GM11168 (cell line): ENCODE measurements around the gene MITD1.
"Not testable (repeated sequence)": the region's sequence is repeated elsewhere in the genome, so short reads cannot be mapped to it uniquely, and the experiment has no call there.

Source experiments
- in situ Hi-C: fragments of 300-500 bp; cut with MboI; formaldehyde crosslinking; loops from one replicate; pipeline ENCODE4 v1.12.0; 2022; ENCODE audit warnings: low sequenced_read_pairs; ENCODE audit not compliant: unreplicated experiment

The MITD1 gene

DNA sequence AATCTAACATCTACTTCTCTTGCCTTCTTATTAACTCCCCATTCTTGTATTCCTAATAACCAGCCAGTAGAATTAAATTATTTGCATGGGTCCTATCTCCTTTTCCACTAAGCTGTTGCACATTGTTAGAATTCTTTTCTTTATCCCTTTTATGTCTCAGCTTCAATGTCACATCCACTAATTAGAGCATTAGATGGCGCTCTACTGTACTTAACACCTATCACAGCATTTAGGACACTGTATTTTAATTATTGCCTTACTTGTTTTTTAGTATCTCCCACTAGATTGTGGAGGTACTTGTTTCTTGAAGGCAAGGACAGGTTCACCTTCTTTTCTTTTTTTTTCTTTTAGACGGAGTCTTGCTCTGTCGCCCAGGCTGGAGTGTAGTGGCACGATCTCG is 22.3 kb downstream of the MITD1 start:
- in situ Hi-C loops = no loop called here

- in situ Hi-C loops = no loop called here
Measured at GRCh38 chr2:99156891-99157290, 24.0 kb downstream of the MITD1 start.

GRCh38 chr2:99154643-99155536 is 26.0 kb downstream of the MITD1 start, which contains the start of the genes LIPT1 and TSGA10:
LIPT1 (plus strand) TSS chr2:99154967; CDS start chr2:99161958, 6,991 bp downstream.
TSGA10 (minus strand) TSS chr2:99154942; CDS start chr2:99109439, 45,503 bp downstream.
- in situ Hi-C loops = no loop called here

DNA sequence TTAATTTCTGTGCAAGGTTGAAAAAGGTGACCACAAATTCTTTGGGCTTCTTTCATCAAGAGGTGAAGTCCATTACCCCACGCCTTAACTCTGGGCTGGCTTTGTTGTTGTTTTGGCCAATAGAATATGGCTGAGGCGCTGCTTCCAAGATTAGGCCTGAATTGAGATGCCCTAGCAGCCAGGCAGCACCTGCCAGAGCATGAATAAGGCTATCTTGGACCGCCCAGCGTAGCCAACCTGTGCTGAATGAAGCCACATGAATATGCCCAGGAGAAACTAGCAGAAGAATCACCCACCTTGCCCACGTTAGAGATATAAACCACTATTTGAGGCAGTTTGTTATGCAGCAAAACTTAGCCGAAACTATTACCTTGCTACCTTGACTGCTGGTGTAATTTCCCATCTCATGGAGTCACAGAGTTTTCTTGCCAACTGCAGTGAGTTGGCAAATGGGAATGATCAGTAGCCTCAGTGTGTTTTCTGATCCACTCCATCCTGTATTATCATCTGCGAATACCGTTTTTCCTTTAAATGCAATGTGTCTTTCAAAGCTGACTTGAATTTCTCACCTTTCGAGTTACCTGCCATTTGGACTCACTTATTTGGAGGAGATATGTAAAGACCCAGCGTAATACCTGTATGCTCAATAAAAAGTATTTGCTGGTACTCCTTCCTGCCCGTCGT is 26.8 kb downstream of the MITD1 start:
- in situ Hi-C loops = no loop called here

DNA sequence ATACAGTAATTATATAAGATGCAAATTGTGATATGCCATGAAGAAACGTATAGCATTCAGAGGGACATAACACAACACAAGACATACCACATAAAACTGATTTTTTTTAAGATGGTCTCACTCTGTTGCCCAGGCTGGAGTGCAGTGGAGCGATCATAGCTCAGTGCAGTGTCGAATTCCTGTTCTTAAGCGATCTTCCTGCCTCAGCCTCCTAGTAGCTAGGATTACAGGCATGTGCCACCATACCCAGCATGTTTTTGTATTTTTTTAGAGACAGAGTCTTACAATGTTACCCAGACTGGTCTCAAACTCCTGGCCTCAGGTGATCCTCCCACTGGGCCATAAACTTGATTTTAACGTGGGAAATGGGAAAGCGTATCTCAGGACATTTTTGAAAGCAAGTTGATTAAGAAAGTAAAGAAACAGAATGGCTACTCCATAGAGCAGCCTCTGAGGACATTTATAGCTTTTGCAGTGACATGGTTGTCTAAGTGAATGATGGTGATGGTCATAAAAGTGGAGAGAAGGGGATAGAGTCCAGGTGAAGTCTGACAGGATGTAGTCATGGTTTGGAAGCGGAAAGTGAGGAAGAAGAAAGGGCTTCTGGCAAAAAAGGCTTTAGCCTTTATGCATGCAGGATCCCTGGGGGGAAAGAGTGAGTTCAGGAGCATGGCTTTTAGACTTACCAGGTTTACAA is 28.5 kb downstream of the MITD1 start:
- in situ Hi-C loops = no loop called here

- in situ Hi-C loops = no loop called here
Measured at GRCh38 chr2:99150706-99151105, 30.2 kb downstream of the MITD1 start.

- in situ Hi-C loops = no loop called here
Measured at GRCh38 chr2:99141110-99142108, 39.4 kb downstream of the MITD1 start, which contains the start of gene C2orf15. C2orf15 (plus strand) TSS chr2:99141707; CDS start chr2:99150559, 8,852 bp downstream.

- in situ Hi-C loops = no loop called here
Measured at GRCh38 chr2:99140860-99141109, 40.1 kb downstream of the MITD1 start.

DNA sequence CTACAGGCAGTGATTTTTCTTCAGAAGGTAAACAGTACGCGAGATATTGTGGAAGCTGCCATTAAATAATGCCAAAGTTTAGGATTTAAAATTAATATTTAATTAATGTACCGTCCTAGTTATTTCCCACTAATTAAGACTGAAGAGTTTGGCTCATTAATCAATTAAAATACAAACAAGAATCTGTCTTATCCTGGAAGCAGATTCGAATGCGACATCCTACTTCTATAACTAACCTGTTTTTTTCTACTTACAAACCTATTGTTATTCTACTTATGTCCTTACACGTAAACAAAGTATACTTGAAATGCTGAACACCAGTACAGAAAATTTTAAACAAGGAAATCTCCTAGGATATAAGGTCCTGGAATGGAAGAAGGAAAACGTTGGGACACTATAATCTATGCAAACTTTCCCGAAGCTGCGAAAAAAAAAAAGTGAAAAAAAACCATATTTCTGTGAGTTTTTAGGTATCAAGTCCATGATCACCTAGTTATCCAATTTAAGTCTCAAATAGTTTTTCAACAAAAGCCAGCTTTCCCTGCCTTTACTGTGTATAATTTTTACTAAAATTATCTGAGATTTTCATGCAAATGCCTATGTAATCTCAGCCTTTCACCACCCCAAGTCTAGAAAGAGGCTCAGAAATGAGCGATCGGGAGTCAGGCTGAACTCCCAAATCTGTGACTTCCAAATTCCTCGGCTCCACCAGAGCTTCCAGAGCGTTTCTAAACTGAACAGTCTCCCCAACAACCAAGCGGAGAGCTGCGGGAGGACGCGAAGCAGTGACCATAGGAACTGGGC is 40.6 kb downstream of the MITD1 start:
- in situ Hi-C loops = no loop called here

DNA sequence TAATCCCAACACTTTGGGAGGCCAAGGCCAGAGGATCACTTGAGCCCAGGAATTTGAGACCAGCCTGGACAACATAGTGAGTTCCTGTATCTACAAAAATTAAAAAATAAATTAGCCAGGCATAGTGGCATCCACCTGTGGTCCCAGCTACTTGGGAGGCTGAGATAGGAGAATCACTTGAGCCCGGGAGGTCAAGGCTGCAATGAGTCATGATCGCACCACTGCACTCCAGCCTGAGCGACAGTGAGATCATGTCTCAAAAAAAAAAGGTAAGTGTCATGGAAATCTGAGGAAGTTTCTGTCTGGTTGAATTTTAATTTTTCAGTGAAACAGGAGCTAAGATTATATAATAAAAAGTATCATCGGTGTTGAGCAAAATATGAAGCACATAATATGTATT is 41.9 kb downstream of the MITD1 start:
- in situ Hi-C loops = no loop called here

DNA sequence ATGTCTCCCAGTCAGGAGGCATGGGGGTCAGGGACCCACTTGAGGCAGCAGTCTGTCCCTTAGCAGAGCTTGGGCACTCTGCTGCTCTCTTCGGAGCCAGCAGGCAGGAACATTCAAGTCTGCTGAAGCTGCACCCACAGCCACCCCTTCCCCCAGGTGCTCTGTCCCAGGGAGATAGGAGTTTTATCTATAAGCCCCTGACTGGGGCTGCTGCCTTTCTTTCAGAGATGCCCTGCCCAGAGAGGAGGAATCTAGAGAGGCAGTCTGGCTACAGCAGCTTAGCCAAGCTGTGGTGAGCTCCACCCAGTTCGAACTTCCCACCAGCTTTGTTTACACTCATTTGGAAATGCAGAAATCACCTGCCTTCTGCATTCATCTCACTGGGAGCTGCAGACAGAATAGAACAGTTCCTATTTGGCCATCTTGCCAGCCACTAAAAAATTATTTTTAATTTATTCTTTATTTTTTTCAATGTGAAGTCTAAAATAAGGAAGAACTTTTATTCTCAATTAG is 45.8 kb downstream of the MITD1 start:
- in situ Hi-C loops = not testable (repeated sequence)

DNA sequence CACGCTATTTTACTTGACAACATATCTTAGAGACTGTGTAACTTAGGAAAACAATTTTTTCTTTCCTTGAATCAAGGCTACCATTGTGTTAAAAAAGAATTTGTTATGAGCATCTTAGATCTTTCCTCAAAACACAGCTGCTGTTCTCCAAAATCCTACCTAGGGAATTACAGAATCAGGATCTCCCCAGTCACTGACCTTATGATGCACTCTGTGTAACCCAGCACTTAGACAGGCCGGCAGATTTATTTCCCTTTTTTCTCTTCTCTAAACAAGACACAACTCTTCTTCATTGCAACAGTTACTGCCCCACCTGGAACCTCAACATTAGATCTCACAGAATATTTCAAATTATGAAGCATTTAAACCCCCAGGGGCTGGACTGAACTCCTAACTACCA is 52.9 kb downstream of the MITD1 start:
- in situ Hi-C loops = no loop called here
